SU-DHL-6 (cell line): ENCODE measurements around the gene CDK14.

Experiments
- H2AFZ ChIP-seq: fragments of 200-600 bp; sonication (generic); 2 replicates; pipeline ENCODE4 v1.6.1; 2014; ENCODE audit warnings: low read depth, mild to moderate bottlenecking, moderate library complexity, mixed read lengths, antibody characterized with exemption, low read length; ENCODE audit not compliant: severe bottlenecking
- H3F3A ChIP-seq: fragments of 200-600 bp; shearing (Covaris generic); 2 replicates; pipeline ENCODE4 v1.6.0; 2016; ENCODE audit warnings: antibody characterized with exemption, mild to moderate bottlenecking; ENCODE audit not compliant: insufficient read depth
- H3K27ac ChIP-seq: fragments of 200-600 bp; sonication (generic); 2 replicates; pipeline ENCODE4 v1.5.1; 2016; ENCODE audit warnings: low read depth, mild to moderate bottlenecking, low read length, moderate library complexity, mixed read lengths
- H3K27me3 ChIP-seq: fragments of 200-600 bp; sonication (generic), shearing (Covaris generic); 2 replicates; pipeline ENCODE4 v1.6.0; 2014; ENCODE audit warnings: mild to moderate bottlenecking, low read length
- H3K36me3 ChIP-seq: fragments of 200-600 bp; sonication (generic); 2 replicates; pipeline ENCODE4 v1.6.1; 2014; ENCODE audit warnings: mild to moderate bottlenecking, low read length, mixed read lengths
- H3K4me2 ChIP-seq: fragments of 300-600, 200-600 bp; shearing (Covaris generic), sonication (generic); 2 replicates; pipeline ENCODE4 v1.6.0; 2014; ENCODE audit warnings: low read length, low read depth, mild to moderate bottlenecking; ENCODE audit not compliant: poor library complexity, severe bottlenecking
- H3K4me3 ChIP-seq: fragments of 200-600 bp; sonication (generic); 2 replicates; pipeline ENCODE4 v1.5.1; 2014; ENCODE audit warnings: antibody characterized with exemption, low read length, mild to moderate bottlenecking, mixed read lengths; ENCODE audit not compliant: insufficient read depth, poor library complexity, severe bottlenecking
- H3K79me2 ChIP-seq: fragments of 200-600 bp; sonication (generic); 2 replicates; pipeline ENCODE4 v1.6.1; 2014; ENCODE audit warnings: mild to moderate bottlenecking, low read length, moderate library complexity; ENCODE audit not compliant: insufficient read depth
- H3K9ac ChIP-seq: fragments of 200-600 bp; sonication (generic); 2 replicates; pipeline ENCODE4 v1.7.0; 2014; ENCODE audit warnings: mild to moderate bottlenecking, low read length
- H3K9me2 ChIP-seq: fragments of 200-600 bp; sonication (generic); replicated peaks from 2 replicates; pipeline ENCODE4 v1.6.1; 2014; ENCODE audit warnings: low read length; ENCODE audit not compliant: insufficient read depth
- H3K9me3 ChIP-seq: fragments of 200-600 bp; sonication (generic); 2 replicates; pipeline ENCODE4 v1.6.1; 2014; ENCODE audit warnings: low read length, mixed read lengths; ENCODE audit not compliant: insufficient read depth
- H4K20me1 ChIP-seq: fragments of 200-600 bp; sonication (generic); 2 replicates; pipeline ENCODE4 v1.6.1; 2014; ENCODE audit warnings: low read depth, mild to moderate bottlenecking, antibody characterized with exemption, low read length, moderate library complexity, mixed read lengths
- CTCF ChIP-seq: fragments of 200-600 bp; sonication (generic); IDR thresholded peaks from one replicate; pipeline ENCODE4 v1.5.1; 2017; ENCODE audit warnings: antibody characterized with exemption, mild to moderate bottlenecking, low read length, moderate library complexity; ENCODE audit not compliant: insufficient read depth, poor library complexity, severe bottlenecking
- EZH2phosphoT487 ChIP-seq: fragments of 200-600 bp; sonication (generic), shearing (Covaris generic); conservative IDR thresholded peaks from 2 replicates; pipeline ENCODE4 v1.6.1; 2018; ENCODE audit warnings: mild to moderate bottlenecking, antibody characterized with exemption, low read length, moderate library complexity, mixed read lengths

CDK14 gene

DNA sequence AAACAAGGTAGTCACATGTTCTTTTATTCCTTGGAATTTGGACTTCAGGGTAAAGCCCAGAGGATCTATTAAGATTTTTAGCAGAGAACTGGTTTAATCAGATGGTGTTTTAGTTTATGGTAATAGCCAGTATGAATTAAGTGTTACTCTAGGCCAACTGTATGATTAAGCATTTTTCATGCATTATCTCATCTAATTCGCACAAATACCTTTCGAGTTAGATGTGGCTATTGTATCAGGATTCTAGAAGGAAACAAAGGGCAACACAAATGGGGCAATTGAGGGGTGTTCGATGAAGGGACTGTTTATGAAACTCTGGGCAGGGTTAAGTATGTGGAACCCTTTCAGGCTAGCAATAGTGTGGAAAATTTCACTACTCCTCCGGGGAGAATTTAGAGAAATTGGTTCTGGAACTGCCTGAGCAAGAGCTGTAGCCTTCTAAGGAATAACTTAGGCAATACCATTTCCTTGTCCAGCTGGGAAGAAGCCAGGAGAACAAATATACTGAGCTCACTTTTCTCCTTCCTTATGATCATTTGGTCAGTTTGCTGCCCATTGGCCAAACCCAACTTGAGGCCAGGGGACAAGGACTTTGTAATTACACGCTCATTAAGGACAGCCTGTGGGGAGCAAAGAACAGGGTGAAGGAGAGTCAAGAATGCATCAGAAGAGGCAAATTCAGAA, 349.1 kb downstream of the CDK14 start:
- Histone ChIP-seq H3K27me3 (no peaks in the 10 kb centered on the region), H2AFZ (no peak overlapping the region), H4K20me1 (no peaks in the 10 kb centered on the region), H3K9me3 (no peaks in the 10 kb centered on the region), H3K79me2 (peaks cover 5% of the 10 kb centered on the region; the same call in 1 of the 2 replicates), H3K27ac (no peak overlapping the region), H3K4me3 (no peak overlapping the region), H3K4me2 (no peak overlapping the region), H3K36me3 (peaks cover 15% of the 10 kb centered on the region; the same call in 1 of the 2 replicates), H3F3A (no peaks in the 10 kb centered on the region), H3K9ac (no peak overlapping the region), H3K9me2 (no peaks in the 10 kb centered on the region)
- TF ChIP-seq CTCF (no peak), EZH2phosphoT487 (no peak)

DNA sequence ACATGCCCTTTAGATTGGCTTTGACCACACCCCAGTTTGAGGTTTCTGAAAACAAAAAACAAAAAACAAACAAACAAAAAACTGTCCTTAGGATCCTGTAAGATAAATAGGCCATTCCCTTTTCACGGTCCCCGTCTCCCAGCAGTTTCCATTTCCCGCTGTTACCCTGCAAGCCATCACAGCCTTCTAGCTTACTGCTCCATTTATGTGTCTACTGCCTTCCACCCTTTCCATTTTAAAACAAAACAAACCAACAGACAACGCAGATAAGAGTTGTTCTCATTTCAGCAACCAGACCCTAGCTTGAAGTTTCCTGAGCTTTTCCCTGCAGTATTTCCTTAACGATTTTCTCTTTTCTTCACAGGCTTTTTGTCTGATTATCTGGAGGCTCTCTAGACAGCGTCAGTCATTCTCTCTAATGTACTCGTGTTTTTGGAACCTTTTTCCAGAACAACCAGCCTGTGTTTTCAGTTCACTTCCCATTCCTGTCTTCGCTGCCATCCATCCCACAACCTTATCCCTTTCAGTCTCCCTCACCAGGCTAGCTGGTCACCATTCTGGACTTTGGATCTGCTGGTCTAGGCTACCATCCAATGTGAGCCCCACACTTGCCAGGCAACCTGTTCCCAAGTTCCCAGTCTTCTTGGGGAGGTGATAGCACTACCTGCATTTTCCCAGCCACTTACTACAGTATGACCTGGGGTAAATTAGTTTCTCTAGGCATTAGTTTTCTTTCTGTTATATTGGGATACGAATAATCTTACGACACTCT, 350.8 kb downstream of the CDK14 start:
- Histone ChIP-seq H3K36me3 (peaks cover 20% of the 10 kb centered on the region; the same call in 1 of the 2 replicates), H3F3A (no peaks in the 10 kb centered on the region), H3K27me3 (no peaks in the 10 kb centered on the region), H2AFZ (no peak overlapping the region), H4K20me1 (no peaks in the 10 kb centered on the region), H3K9me2 (no peaks in the 10 kb centered on the region), H3K4me3 (no peak overlapping the region), H3K4me2 (no peak overlapping the region), H3K27ac (no peak overlapping the region), H3K79me2 (0 out of 2 replicates have a peak, but pooled peaks cover 2% of the 10 kb centered on the region), H3K9ac (no peak overlapping the region), H3K9me3 (no peaks in the 10 kb centered on the region)
- TF ChIP-seq EZH2phosphoT487 (no peak), CTCF (no peak)

DNA sequence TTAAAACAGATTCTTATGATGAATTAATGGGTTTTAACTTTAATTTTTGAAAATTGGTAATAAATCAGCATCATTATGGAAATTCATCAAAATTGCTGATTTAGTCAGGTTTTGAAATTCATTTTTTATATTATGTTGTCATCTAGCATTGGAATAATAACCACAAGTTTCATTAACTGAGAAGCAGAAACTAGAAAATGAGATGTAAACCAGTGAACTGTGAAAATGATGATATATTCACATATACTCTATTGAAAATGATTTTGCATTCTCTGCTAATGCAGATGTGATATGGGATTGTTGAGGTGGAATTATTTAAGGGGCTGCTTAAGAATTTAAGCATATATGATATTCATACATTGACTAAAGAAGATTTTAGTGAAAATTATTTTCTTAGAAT, 352.0 kb downstream of the CDK14 start:
- H3K79me2 ChIP-seq = no peaks in the 10 kb centered on the region
- no peaks in the 10 kb centered on the region for H3F3A ChIP-seq
- H3K27ac ChIP-seq = no peak overlapping the region
- H4K20me1 ChIP-seq = no peaks in the 10 kb centered on the region
- H3K9me3 ChIP-seq = no peaks in the 10 kb centered on the region
- no peak overlapping the region for H3K4me3 ChIP-seq
- TF ChIP-seq EZH2phosphoT487 (no peak), CTCF (no peak)
- no peak overlapping the region for H3K4me2 ChIP-seq
- no peaks in the 10 kb centered on the region for H3K27me3 ChIP-seq
- peaks cover 21% of the 10 kb centered on the region for H3K36me3 ChIP-seq
- H3K9me2 ChIP-seq = no peaks in the 10 kb centered on the region
- H2AFZ ChIP-seq = no peak overlapping the region
- H3K9ac ChIP-seq = no peak overlapping the region
